Mammary epithelial cell (primary cell): ENCODE measurements around the gene WAC.

Experiments used
- CTCF ChIP-seq, 2 donors: IDR thresholded peaks in 1 of 2; conservative IDR thresholded peaks in 1 of 2; 2 replicates each; pipeline ENCODE4 v1.5.1; 2011 to 2012; ENCODE audit warnings: inconsistent platforms in 2 of 2, low read length in 2 of 2, mild to moderate bottlenecking in 2 of 2, control low read depth in 1 of 2, low read depth in 1 of 2; ENCODE audit not compliant: insufficient read depth in 1 of 2; ENCODE audit errors: extremely low read depth in 1 of 2
- EZH2 ChIP-seq: IDR thresholded peaks from 2 replicates; pipeline ENCODE4 v1.6.1; 2012; ENCODE audit warnings: low read length, inconsistent platforms, borderline replicate concordance

GRCh38 chr10:28544058-28544457, 11.1 kb downstream of the WAC start:
- TF ChIP-seq CTCF (conservative IDR thresholded peaks at IDR 0.05 in 1 of 2, IDR thresholded peaks at IDR 0.05 in 1 of 2; ENCODE audit: extremely low read depth in 1 of 2, insufficient read depth in 1 of 2, low read depth in 1 of 2, low read length in 2 of 2) (no peak), EZH2 (no peak)
